MCF 10A (cell line): ENCODE measurements around the gene OR4D1. TPM values are rescaled to one million over a fixed set of nuclear protein-coding genes. Genes with fewer than 3 reads are reported as not detected.
"Not testable (repeated sequence)": the region's sequence is repeated elsewhere in the genome, so short reads cannot be mapped to it uniquely, and the experiment has no call there.

Experiments used
- Bru-seq: library from RNA; stranded (reverse); fragments of 400-500 nt; gene quantifications from one replicate; lab custom pipeline; 2021; lab: Mats Ljungman, UMichigan
- BruChase-seq, 2 experiments: library from RNA; stranded (reverse); fragments of 400-500 nt; gene quantifications; one replicate each; lab custom pipeline; 2021; lab: Mats Ljungman, UMichigan
- BruUV-seq: library from RNA; stranded (reverse); fragments of 400-500 nt; replicated peaks from 2 replicates; lab custom pipeline; 2021; lab: Mats Ljungman, UMichigan
- CTCF ChIA-PET: fragments of 300-600 bp; sonication (Branson Sonifier 250); formaldehyde crosslinking; extraction: SDS; loops from one replicate; lab custom pipeline; 2021; ENCODE audit warnings: antibody characterized with exemption, inconsistent platforms; lab: Yijun Ruan, JAX
- POLR2A ChIA-PET: fragments of 300-600, 350-650 bp; sonication (Branson Sonifier 250); formaldehyde crosslinking; extraction: SDS; loops from one replicate; lab custom pipeline; 2020; ENCODE audit warnings: antibody characterized with exemption, inconsistent platforms; lab: Yijun Ruan, JAX
- DNase-seq: peaks from one replicate; pipeline ENCODE4 v3.0.0-alpha.2; 2018; ENCODE audit not compliant: unreplicated experiment
- H3K27ac Mint-ChIP-seq: one replicate; pipeline ENCODE4 v1.8.0; 2022; ENCODE audit warnings: mild to moderate bottlenecking, low read depth, mixed read lengths; ENCODE audit not compliant: unreplicated experiment
- H3K27me3 Mint-ChIP-seq: one replicate; pipeline ENCODE4 v1.8.0; 2022; ENCODE audit warnings: mixed read lengths; ENCODE audit not compliant: insufficient read depth, unreplicated experiment
- H3K36me3 Mint-ChIP-seq: one replicate; pipeline ENCODE4 v1.8.0; 2022; ENCODE audit warnings: mild to moderate bottlenecking, moderate library complexity, mixed read lengths; ENCODE audit not compliant: insufficient read depth, unreplicated experiment
- H3K4me1 Mint-ChIP-seq: one replicate; pipeline ENCODE4 v1.8.0; 2022; ENCODE audit warnings: mixed read lengths; ENCODE audit not compliant: insufficient read depth, unreplicated experiment
- H3K4me3 Mint-ChIP-seq: one replicate; pipeline ENCODE4 v1.8.0; 2022; ENCODE audit warnings: mild to moderate bottlenecking, moderate library complexity, mixed read lengths; ENCODE audit not compliant: unreplicated experiment
- H3K9me3 Mint-ChIP-seq: one replicate; pipeline ENCODE4 v1.8.0; 2022; ENCODE audit warnings: mixed read lengths; ENCODE audit not compliant: unreplicated experiment
- CTCF ChIP-seq: fragments of 200-600 bp; IDR thresholded peaks from one replicate; pipeline ENCODE4 v1.8.0; 2022; ENCODE audit warnings: antibody characterized with exemption, mild to moderate bottlenecking; ENCODE audit not compliant: unreplicated experiment
- intact Hi-C: fragments of 100-400 bp; cut with micrococcal nuclease; formaldehyde crosslinking; loops from 2 replicates; pipeline ENCODE4 v1.14.1; 2022
- long read RNA-seq: library from polyadenylated mRNA; stranded (forward); transcript quantifications from one replicate; pipeline ENCODE4 v2.0.0, GENCODE V29; 2022
- total RNA-seq: library from RNA; stranded (reverse); gene quantifications from 2 replicates; pipeline ENCODE4 v1.2.3, GENCODE V29; 2022

Gene OR4D1
- total RNA-seq (not detected in 2 replicates), Bru-seq, nascent RNA (not detected), BruChase-seq, experiment 1, labeled RNA remaining after a 6-hour chase (percentile 21 among the genes with signal in this experiment), BruChase-seq, experiment 2, labeled RNA remaining after a 2-hour chase (percentile 8 among the genes with signal in this experiment)
- long read RNA-seq: 0 reads

- Mint-ChIP-seq H3K27me3 (peaks cover 91% of the 10 kb centered on the region), H3K9me3 (peaks cover 32% of the 10 kb centered on the region)
- POLR2A ChIA-PET: no interaction called here
These were observed at the start of gene OR4D1 for GRCh38 chr17:58147930-58148434. OR4D1 (plus strand) TSS chr17:58148384; CDS start chr17:58155154, 6,770 bp downstream.

GRCh38 chr17:58100506-58100905 lies 47.7 kb upstream of the OR4D1 start:
- Mint-ChIP-seq H3K27me3 (no peaks in the 10 kb centered on the region), H3K9me3 (no peaks in the 10 kb centered on the region), H3K36me3 (peaks cover 8% of the 10 kb centered on the region), H3K4me1 (no peaks in the 10 kb centered on the region), H3K27ac (no peak overlapping the region), H3K4me3 (no peak overlapping the region)
- DNase-seq: no peak
- TF ChIP-seq CTCF: no peak
- CTCF ChIA-PET: interaction anchor here (0.5 to 2.5 kb wide), 4 partner anchors 12 to 267 kb away, joined by 3 to 8 read pairs (median 4); no protein-coding TSS in a partner anchor
- POLR2A ChIA-PET: interaction anchor here (0.6 to 0.7 kb wide), 2 partner anchors 104 to 425 kb away, joined by 3 to 4 read pairs; no protein-coding TSS in a partner anchor
- no TSS peak for BruUV-seq
- intact Hi-C loops: no loop called here

More at GRCh38 chr17:58147930-58148434, at the start of gene OR4D1:
- TF ChIP-seq CTCF: no peak
- intact Hi-C loops: no loop called here
- BruUV-seq: no TSS peak
- Mint-ChIP-seq H3K27ac (no peak within 1 kb of the TSS), H3K4me3 (no peak within 1 kb of the TSS), H3K4me1 (no peaks in the 10 kb centered on the region), H3K36me3 (no peaks in the 10 kb centered on the region)
- CTCF ChIA-PET: interaction anchor here (0.6 to 1.0 kb wide), 2 partner anchors 27 to 35 kb away, joined by 3 read pairs; no protein-coding TSS in a partner anchor
- no peak for DNase-seq

GRCh38 chr17:58101898-58102297 lies 46.3 kb upstream of the OR4D1 start:
- ChIA-PET CTCF (interaction anchor here (0.5 to 2.5 kb wide), 5 partner anchors 9 to 1281 kb away, joined by 3 to 8 read pairs (median 4); no protein-coding TSS in a partner anchor), POLR2A (interaction anchor here (0.7 kb wide), 1 partner anchor 13 kb away, joined by 3 read pairs; no protein-coding TSS in a partner anchor)
- DNase-seq, H3K27me3 Mint-ChIP-seq, H3K4me1 Mint-ChIP-seq, BruUV-seq, H3K9me3 Mint-ChIP-seq, H3K36me3 Mint-ChIP-seq, intact Hi-C loops, H3K27ac Mint-ChIP-seq, H3K4me3 Mint-ChIP-seq: not testable (repeated sequence)

GRCh38 chr17:58105093-58105492 lies 43.1 kb upstream of the OR4D1 start:
- Mint-ChIP-seq H3K9me3 (no peaks in the 10 kb centered on the region), H3K27ac (no peak overlapping the region), H3K36me3 (no peaks in the 10 kb centered on the region), H3K4me1 (no peaks in the 10 kb centered on the region), H3K27me3 (no peaks in the 10 kb centered on the region), H3K4me3 (no peak overlapping the region)
- CTCF ChIA-PET: no interaction called here
- POLR2A ChIA-PET: no interaction called here
- TF ChIP-seq CTCF: no peak
- intact Hi-C loops: no loop called here
- BruUV-seq: no TSS peak
- DNase-seq: no peak
